Hippocampal formation (tissue), 2 donors: ENCODE measurements around the gene EMX2.

Source experiments
- DNase-seq, 2 donors: peaks; one replicate each; lab custom pipeline; 2025; lab: John Stamatoyannopoulos, UW

Gene EMX2

GRCh38 chr10:117544711-117545140 is 2.2 kb downstream of the EMX2 start:
- no peak for DNase-seq

GRCh38 chr10:117545141-117546019 is 2.8 kb downstream of the EMX2 start:
- no peak for DNase-seq

GRCh38 chr10:117546020-117546580 is 3.6 kb downstream of the EMX2 start:
- DNase-seq: no peak

- no peak for DNase-seq
Measured at GRCh38 chr10:117546581-117547015, 4.1 kb downstream of the EMX2 start.

- no peak for DNase-seq
Measured at GRCh38 chr10:117547016-117547715, 4.6 kb downstream of the EMX2 start.

- DNase-seq: no peak
Measured at GRCh38 chr10:117547716-117548668, 5.4 kb downstream of the EMX2 start.

- DNase-seq: no peak
Measured at GRCh38 chr10:117549100-117549585, 6.6 kb downstream of the EMX2 start.

GRCh38 chr10:117550076-117550475 is 7.5 kb downstream of the EMX2 start:
- no peak for DNase-seq

GRCh38 chr10:117550599-117551329 is 8.2 kb downstream of the EMX2 start:
- DNase-seq: no peak

GRCh38 chr10:117551330-117552155 is 9.0 kb downstream of the EMX2 start:
- no peak for DNase-seq

- peak; percentile 38 to 43 for DNase-seq
Measured at GRCh38 chr10:117552156-117552631, 9.6 kb downstream of the EMX2 start.

GRCh38 chr10:117552701-117553141 is 10.2 kb downstream of the EMX2 start:
- no peak for DNase-seq

- no peak for DNase-seq
Measured at GRCh38 chr10:117553142-117553814, 10.7 kb downstream of the EMX2 start.

- DNase-seq: no peak
Measured at GRCh38 chr10:117553815-117554172, 11.2 kb downstream of the EMX2 start.

- DNase-seq: no peak
Measured at GRCh38 chr10:117554241-117554814, 11.8 kb downstream of the EMX2 start.

GRCh38 chr10:117555017-117555416 is 12.5 kb downstream of the EMX2 start:
- no peak for DNase-seq

- no peak for DNase-seq
Measured at GRCh38 chr10:117555863-117556262, 13.3 kb downstream of the EMX2 start.

GRCh38 chr10:117556356-117556755 is 13.8 kb downstream of the EMX2 start:
- DNase-seq: no peak

- no peak for DNase-seq
Measured at GRCh38 chr10:117559712-117560111, 17.2 kb downstream of the EMX2 start.
